Skin of body (tissue), 2 donors: ENCODE data around the gene ITGB7. TPM values are rescaled to one million over a fixed set of nuclear protein-coding genes. Genes with fewer than 3 reads are reported as not detected.
"Not testable (repeated sequence)": the region's sequence is repeated elsewhere in the genome, so short reads cannot be mapped to it uniquely, and the experiment has no call there.

Experiments
- DNase-seq: peaks from one replicate; lab custom pipeline; 2025; lab: John Stamatoyannopoulos, UW
- total RNA-seq: library from RNA; depleted of rRNA; stranded (reverse); fragments of >200 nt; gene quantifications from one replicate; pipeline ENCODE4 v1.2.3, GENCODE V29; 2014

The ITGB7 gene
- total RNA-seq, 1 donor from 2014 or later: 2.5 TPM

- DNase-seq: peak; percentile 27
Observed at GRCh38 chr12:53218551-53219291, 11.7 kb upstream of the ITGB7 start.

DNA sequence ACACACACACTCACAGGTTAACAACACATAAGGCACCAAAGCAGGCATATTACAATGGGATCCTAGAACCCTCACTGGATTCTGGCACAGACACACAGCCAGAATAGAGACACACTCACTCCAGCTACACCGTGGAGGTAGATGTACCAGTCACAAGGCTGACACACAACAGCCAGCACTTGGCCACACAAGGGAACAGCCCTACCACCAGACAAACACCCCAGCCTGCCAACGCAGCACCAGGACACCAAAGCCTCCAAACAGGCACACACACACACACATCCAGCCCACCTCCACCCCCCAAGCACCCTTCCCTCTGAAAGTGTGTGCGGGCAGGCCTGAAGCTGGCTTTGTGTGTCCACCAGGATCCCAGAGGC lies 10.9 kb upstream of the ITGB7 start:
- no peak for DNase-seq

DNA sequence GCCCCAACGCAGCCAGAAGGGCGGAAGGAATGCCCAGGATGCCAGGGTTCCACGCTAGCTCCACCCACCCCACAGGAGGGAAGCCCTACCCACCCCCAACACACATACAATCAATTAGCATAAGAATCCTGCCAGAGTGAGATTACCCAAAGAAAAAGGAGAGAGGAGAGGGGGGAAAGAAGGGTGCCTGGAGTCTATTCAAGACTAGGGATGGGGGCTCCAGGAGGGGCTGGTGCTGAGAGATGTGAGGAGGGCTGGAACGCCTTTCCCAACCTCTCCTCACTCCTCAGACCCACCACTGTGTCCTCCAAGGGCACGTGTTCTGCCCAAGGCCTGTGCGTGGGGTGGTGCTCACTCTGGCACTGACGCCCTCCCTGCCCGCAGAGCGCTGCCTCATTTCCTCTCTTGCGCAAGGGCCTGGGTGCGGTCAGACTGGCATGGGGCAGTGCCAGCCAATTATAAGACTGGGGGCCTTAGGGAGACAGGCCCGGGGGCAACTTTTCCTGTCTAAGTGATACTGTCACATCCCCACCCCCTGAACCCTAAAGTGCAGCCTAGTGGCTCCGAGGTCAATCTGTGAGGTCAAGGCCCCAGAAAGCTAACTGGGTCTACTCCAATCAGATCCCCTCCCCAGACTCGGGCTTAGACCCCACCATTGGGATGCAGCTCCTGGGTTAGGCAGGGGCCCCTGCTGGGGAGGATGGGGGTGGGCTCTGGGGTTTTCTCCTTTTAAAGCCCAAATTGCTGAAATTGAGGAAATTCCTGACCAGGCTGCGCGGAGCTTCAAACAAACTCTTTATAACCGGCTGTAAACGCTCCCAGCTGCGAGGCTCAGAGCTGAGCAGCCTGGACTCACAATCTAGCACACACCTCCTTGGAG lies 10.2 kb upstream of the ITGB7 start:
- DNase-seq: no peak

DNA sequence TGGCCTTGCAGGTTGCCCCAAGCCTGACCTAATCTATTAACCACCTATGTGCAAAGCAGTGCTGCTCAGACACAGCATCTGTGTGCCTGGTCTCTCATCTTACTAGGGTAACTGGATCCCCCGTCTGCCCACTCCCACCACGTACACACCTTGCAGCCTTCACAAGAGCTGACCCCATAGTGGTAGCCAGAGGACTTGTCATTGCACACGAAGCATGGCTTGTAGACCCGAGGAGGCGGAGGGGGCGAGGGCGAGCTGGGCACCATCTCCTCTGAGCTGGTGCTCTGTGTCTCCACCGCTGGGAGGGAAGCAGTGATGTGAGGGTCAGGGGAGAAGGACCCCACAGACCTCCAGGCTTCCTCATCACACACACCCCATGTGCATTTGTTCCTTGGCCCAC lies 8.4 kb upstream of the ITGB7 start:
- no peak for DNase-seq

GRCh38 chr12:53214687-53215455 lies 7.8 kb upstream of the ITGB7 start:
- no peak for DNase-seq

DNA sequence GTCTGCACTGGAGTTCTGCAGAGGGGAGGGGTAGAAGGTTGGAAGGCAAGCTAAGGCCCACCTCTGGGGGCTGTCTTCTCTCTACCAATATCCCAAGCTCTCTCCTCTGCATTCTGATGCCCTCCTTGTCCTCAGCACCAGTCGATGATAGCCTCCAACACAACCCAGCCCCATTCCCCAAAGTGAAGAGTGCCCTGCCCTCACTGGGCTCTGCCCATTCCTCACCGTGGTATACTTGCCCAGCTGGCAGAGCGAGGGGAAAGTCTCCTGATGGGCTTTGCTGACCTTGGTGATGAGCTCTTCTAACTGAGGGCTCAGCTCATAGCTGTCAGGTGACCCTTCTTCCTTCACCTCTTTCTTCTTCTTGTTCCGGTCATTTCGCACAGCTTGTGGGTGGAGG lies 7.2 kb upstream of the ITGB7 start:
- DNase-seq: no peak

GRCh38 chr12:53213348-53213747 lies 6.3 kb upstream of the ITGB7 start:
- peak; percentile 15 for DNase-seq

DNA sequence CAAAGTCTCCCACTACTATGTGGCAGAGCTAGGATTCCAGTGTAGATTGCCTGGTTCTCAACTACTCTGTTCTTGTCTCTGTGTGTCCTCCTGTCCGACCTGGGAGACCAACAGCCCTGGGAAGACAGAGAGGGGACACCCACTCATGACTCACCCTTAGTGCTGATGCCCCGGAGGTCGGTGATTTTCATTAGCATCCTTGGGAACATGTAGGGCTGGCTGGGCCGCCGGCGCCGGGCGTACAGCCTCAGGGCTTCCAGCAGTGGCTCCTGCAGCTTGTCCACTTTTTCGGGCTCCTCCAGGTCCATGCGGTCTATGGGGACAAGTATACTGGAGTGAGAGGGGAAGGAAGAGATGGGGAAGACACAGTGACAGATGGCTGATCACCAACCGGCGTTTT lies 5.9 kb upstream of the ITGB7 start:
- DNase-seq: no peak

DNA sequence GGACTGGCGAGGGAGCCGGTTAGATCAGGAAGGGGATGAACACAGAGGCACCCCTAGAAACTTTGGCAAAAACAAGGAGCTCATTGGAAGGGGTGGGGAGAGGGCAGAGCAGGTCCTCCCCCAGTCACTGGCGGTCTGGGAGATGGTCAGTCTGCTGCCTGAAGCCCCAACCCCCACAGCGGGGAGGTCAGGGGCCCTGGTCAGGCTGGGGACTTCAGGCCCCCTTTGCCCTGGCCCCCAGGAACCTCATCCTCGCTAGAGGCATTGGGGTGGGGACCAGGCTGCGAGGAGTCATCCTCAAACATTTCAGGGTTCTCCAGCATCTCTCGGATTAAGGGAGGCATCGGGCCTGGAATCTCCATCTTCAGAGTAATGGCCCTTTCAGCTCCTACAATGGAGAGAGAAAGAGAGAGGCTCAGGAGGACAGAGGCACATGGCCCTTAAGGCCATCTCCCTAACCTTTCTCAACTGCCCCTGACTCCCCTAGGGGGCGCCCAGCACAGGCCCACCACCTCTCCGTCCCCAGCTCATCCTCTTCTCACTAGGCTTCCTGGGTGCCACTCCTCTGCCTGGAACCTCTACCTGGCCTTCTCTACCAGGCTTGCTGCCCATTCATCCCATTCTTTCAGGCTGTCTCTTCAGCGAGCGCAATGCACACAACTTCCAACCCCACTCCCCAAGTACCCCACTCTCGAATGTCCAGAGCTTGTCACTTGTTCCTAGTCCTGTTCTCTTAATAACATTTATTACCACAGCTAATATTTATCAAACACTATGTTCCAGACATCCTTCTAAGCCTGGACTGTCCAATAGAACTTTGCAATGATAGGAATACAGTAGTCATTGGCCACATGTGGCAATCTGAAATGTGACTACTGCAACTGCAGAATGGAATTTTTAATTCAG lies 4.7 kb upstream of the ITGB7 start:
- DNase-seq: no peak

GRCh38 chr12:53210843-53211242 lies 3.8 kb upstream of the ITGB7 start:
- no peak for DNase-seq

GRCh38 chr12:53208877-53209463 lies 1.9 kb upstream of the ITGB7 start:
- DNase-seq: no peak

DNA sequence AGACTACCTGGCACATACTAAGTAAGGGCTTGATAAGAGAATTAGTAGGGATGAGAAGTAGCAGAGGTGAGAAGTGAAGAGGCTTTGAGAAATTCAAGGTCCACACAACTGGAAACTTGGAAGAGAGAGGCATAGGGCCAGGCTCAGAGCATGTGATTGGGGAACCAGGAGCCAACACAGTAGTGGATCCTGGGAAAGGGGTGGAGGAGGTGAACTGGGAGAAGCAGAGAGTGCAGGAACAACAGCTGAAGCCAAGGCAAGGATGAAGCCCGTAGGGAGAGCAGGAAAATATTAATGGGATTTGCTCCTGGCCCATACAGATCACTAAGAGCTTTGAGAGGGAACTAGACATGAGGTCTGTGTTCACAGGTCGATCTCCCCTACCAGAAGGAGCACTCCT lies 1.4 kb upstream of the ITGB7 start:
- DNase-seq: no peak

- no peak for DNase-seq
Observed at GRCh38 chr12:53205747-53206419, 1.2 kb downstream of the ITGB7 start.

GRCh38 chr12:53204351-53204750 lies 2.7 kb downstream of the ITGB7 start:
- DNase-seq: no peak

GRCh38 chr12:53202316-53202715 lies 4.7 kb downstream of the ITGB7 start:
- not testable (repeated sequence) for DNase-seq

GRCh38 chr12:53201639-53202038 lies 5.4 kb downstream of the ITGB7 start:
- no peak for DNase-seq

DNA sequence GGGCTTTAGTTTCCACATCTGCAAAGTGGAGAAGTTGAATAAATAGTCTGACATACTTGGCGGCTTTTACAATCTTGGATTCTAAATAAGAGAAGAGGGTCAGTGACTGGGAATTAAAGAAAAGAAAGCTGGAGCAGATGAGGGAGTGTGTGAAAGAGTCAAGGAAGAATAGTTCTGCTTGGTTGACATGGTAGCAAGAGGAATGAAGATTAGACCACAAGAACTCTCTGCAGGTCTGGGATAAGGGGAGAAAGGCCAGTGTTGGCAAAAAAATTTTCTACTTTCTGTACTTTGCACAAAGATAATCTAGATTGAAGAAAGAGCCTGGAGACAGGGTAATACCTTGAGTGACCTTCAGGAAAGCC lies 5.9 kb downstream of the ITGB7 start:
- no peak for DNase-seq

- DNase-seq: no peak
Observed at GRCh38 chr12:53200458-53201176, 6.4 kb downstream of the ITGB7 start.

DNA sequence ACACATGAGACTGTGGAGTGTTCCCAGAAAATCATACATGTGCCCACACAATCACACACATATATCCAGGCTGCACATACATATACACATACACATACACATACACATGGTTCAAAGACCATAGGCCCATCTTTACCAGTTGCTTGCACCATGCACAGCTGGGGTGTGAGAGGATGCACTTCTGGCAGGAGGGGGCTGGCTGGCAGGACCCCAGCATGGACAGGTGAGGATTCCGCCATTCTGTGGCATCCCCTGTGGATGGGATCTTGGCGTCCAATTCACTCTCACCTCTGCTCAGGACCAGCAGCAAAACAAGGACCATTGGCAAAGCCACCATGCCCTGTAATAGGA lies 7.0 kb downstream of the ITGB7 start:
- DNase-seq: no peak

- DNase-seq: no peak
Observed at GRCh38 chr12:53199700-53200099, 7.4 kb downstream of the ITGB7 start.
